ENCODE results near the gene TPTE2.

DNA sequence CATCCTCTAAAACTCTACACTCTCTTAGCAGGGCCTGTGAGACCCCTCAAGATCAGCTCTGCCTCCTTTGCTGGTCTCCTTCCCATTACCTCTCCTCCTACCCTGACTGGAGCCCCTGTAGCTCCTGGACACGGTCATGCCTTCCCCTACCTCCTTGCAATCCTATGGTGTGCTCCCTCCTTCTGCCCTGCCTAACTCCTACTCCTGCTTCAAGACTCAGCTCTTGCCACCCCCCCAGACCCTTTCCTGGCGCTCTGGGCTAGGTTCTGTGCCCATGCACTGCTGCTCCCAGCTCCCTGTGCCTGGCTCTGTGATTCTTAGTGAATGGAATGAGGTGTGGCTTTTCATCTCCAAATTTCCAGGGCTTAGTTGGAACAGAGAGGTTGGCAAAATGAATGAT lies 28.0 kb upstream of the TPTE2 start:
- TF ChIP-seq POLR2AphosphoS5 (IDR thresholded peaks at IDR 0.05; ENCODE audit: borderline replicate concordance, low read depth, low read length): no peak
- TF ChIP-seq EZH2 (IDR thresholded peaks at IDR 0.05): no peak
